NT2/D1 (cell line): ENCODE results near the gene SNN.

Source experiments
- SUZ12 ChIP-seq: IDR thresholded peaks from 2 replicates; pipeline ENCODE4 v1.6.1; 2011; ENCODE audit not compliant: insufficient read length, insufficient read depth; ENCODE audit errors: extremely low read depth
- YY1 ChIP-seq: IDR thresholded peaks from 2 replicates; pipeline ENCODE4 v1.6.1; 2011; ENCODE audit not compliant: insufficient read length, insufficient read depth
- ZNF274 ChIP-seq: IDR thresholded peaks from 2 replicates; pipeline ENCODE4 v1.6.1; 2011; ENCODE audit warnings: mild to moderate bottlenecking, low read depth, low read length

DNA sequence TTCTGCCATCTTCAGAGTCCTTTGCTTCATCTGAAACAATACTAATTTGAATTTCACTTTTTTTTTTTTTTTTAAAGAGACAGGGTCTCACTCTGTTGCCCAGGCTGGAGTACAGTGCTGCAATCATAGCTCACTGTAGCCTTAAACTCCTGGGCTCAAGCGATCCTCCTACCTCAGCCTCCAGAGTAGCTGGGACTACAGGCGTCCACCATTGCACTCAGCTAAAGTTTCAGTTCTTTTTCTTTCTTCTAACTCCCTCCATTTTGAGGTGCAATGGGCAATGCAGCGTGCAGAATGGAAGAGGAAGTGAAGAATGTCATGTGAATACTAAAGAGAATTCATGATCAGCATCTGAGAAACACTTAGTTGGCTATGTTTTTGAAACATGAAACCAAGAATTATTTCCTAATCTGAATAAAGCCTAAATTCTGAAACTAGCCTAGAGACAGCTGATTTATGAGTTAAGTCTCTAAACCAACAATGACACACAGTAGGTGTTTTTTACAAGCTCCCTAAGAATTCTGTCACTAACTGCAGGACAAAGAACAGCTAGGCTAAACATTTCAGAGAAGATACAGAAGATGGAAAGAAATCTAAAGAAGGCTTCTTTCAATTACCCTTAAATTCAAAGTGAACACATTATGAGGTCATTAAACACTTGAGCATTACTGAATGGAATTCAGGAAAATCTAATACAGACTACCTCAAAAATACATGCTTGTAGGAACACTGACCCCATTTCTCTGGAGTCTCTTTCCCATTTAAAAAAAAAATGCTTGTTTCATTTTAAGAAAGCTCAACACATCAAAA lies 21.0 kb downstream of the SNN start:
- TF ChIP-seq YY1, result no peak
- no peak for TF ChIP-seq ZNF274
- TF ChIP-seq SUZ12, result no peak
